Fibroblast of mammary gland (primary cell): ENCODE measurements around the gene SF1.

Source experiments
- DNase-seq: peaks from one replicate; pipeline ENCODE4 v3.0.0-alpha.2; 2010; ENCODE audit warnings: low read depth
- H3K4me3 ChIP-seq: 2 replicates; pipeline ENCODE4 v1.5.1; 2011; ENCODE audit warnings: low read depth, mild to moderate bottlenecking, low read length, moderate library complexity; ENCODE audit not compliant: control insufficient read depth
- CTCF ChIP-seq: conservative IDR thresholded peaks from 2 replicates; pipeline ENCODE4 v1.5.1; 2011; ENCODE audit warnings: low read depth, low read length, inconsistent platforms; ENCODE audit not compliant: control insufficient read depth, insufficient read depth

The SF1 gene

GRCh38 chr11:64801561-64802369, 23.4 kb upstream of the SF1 start:
- H3K4me3 ChIP-seq: no peak overlapping the region
- TF ChIP-seq CTCF: no peak
- no peak for DNase-seq

- no peak overlapping the region for H3K4me3 ChIP-seq
- no peak for DNase-seq
- no peak for TF ChIP-seq CTCF
Observed at GRCh38 chr11:64801158-64801464, 22.8 kb upstream of the SF1 start.

GRCh38 chr11:64800303-64801157, 22.2 kb upstream of the SF1 start:
- TF ChIP-seq CTCF: no peak
- DNase-seq: no peak
- no peak overlapping the region for H3K4me3 ChIP-seq

GRCh38 chr11:64799623-64800302, 21.4 kb upstream of the SF1 start:
- H3K4me3 ChIP-seq: no peak overlapping the region

GRCh38 chr11:64799256-64799622, 20.9 kb upstream of the SF1 start:
- no peak for TF ChIP-seq CTCF
- DNase-seq: no peak
- H3K4me3 ChIP-seq: no peak overlapping the region

More at GRCh38 chr11:64799623-64800302, 21.4 kb upstream of the SF1 start:
- no peak for TF ChIP-seq CTCF
- no peak for DNase-seq

- TF ChIP-seq CTCF: no peak
- DNase-seq: no peak
- no peak overlapping the region for H3K4me3 ChIP-seq
Observed at GRCh38 chr11:64796757-64797541, 18.6 kb upstream of the SF1 start.
